Immature natural killer cell (primary cell): ENCODE results near the gene GUCY1B1. TPM values are rescaled to one million over a fixed set of nuclear protein-coding genes. Genes with fewer than 3 reads are reported as not detected.
A peak's percentile ranks its signal among the peaks of the same experiment; 100 is the strongest.

ENCODE experiments used
- DNase-seq, 3 donors: peaks; one replicate each; pipeline ENCODE4 v3.0.0; 2022; ENCODE audit warnings: mixed read lengths in 1 of 3
- H3K27ac Mint-ChIP-seq, 6 donors: one replicate each; pipeline ENCODE4 v1.8.0; 2020; ENCODE audit warnings: mixed read lengths in 6 of 6, mild to moderate bottlenecking in 5 of 6, inconsistent platforms in 4 of 6, moderate library complexity in 3 of 6
- H3K27me3 Mint-ChIP-seq, 3 donors: one replicate each; pipeline ENCODE4 v1.8.0; 2020 to 2021; ENCODE audit warnings: low read depth in 3 of 3, mild to moderate bottlenecking in 3 of 3, mixed read lengths in 3 of 3, moderate library complexity in 3 of 3, inconsistent platforms in 1 of 3
- H3K36me3 Mint-ChIP-seq, 3 donors: one replicate each; pipeline ENCODE4 v1.8.0; 2020; ENCODE audit warnings: mixed read lengths in 3 of 3, inconsistent platforms in 2 of 3, mild to moderate bottlenecking in 2 of 3
- H3K4me1 Mint-ChIP-seq, 2 donors: one replicate each; pipeline ENCODE4 v1.8.0; 2020; ENCODE audit warnings: inconsistent platforms in 2 of 2, mild to moderate bottlenecking in 2 of 2, mixed read lengths in 2 of 2, moderate library complexity in 1 of 2
- H3K4me3 Mint-ChIP-seq, 5 donors: one replicate each; pipeline ENCODE4 v1.8.0; 2020; ENCODE audit warnings: mild to moderate bottlenecking in 5 of 5, mixed read lengths in 5 of 5, inconsistent platforms in 3 of 5, moderate library complexity in 3 of 5
- H3K9me3 Mint-ChIP-seq, 6 donors: one replicate each; pipeline ENCODE4 v1.8.0; 2020; ENCODE audit warnings: mild to moderate bottlenecking in 6 of 6, mixed read lengths in 6 of 6, inconsistent platforms in 4 of 6, moderate library complexity in 3 of 6
- polyA plus RNA-seq, 3 donors: library from polyadenylated mRNA; unstranded; fragments of 300-500 nt; fragmentation: Illumina TruSeq; gene quantifications; one replicate each; pipeline ENCODE4 v1.2.3, GENCODE V29; 2021

The GUCY1B1 gene
- 1 to 10 TPM; 4.0 to 7.8 (median 4.3) TPM for polyA plus RNA-seq

DNA sequence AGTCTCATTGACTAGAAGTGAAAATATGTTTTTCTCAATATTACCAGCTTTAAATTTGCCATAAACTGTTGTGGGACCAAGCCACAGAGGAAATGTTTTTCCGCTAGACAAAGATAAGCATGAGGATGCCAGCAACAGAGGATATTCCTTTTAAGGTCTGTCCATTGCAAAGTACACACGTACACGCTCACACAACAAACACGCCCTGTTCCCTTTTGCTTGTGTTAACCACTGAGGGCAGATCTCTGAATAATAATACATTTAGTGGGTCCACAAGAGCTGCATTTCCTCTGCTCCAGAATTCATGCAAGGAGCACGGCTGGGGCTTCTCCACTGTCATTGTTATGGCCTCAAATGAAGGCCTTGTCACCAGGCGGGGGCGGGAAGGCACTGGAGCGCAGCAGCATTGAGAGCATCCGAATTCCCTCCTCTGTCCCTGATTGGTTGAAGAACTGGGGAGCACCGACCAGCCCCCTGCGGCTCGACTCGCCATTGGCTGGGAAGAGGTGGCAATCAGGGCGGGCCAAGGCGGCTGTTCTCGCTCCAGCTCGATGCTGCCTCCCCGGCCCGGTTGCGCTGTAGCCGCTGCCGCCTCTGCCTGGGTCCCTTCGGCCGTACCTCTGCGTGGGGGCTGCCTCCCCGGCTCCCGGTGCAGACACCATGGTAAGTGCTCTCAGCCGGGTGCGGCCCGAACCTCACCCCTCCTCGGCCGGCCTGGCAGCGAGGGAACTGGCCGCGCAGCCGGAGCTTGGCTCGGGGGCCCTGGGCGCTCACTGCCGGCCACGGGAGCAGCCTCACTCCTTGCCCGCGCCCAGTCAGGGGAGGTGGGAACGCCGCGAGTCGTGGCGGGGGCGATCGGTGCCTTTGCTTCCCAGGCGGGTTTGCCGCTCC lies at the start of gene GUCY1B1:
Gene GUCY1B1, plus strand, starts transcription at position 541 of the 891 bp plus-strand sequence. Its CDS starts 120 bp downstream, at position 661.
- Mint-ChIP-seq H3K4me3 (peak within 1 kb of the TSS; percentile 72 to 84 (median 80)), H3K9me3 (no peaks in the 10 kb centered on the region), H3K4me1 (peaks cover 14 to 18% of the 10 kb centered on the region in 2 donors), H3K36me3 (no peaks in the 10 kb centered on the region), H3K27me3 (peaks cover 0 to 3% (median 2%) of the 10 kb centered on the region in 3 donors), H3K27ac (peak within 1 kb of the TSS; percentile 32 to 93 (median 73))
- peak; percentile 88 to 93 (median 93) for DNase-seq

DNA sequence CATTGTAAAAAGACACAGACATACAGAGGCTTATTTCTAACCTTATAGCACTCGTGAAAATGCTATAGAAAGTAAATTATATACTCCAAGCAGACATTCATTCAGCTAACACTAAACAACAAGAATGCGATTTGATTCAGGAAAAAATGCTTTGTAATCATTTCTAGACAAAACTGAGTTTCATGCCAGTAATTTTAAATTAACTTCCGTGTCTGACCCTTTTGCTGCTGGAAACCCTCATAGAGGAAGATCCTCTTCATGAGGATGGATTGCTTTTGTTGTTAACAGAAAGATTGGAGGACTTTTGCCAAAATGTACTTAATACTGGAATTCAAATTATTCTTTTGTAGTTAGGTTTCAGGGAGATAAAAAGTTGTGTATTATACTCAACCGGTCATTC lies 48.9 kb upstream of the GUCY1B1 start:
- no peaks in the 10 kb centered on the region for H3K4me1 Mint-ChIP-seq
- DNase-seq: no peak
- H3K4me3 Mint-ChIP-seq: no peak overlapping the region
- H3K27ac Mint-ChIP-seq: no peak overlapping the region
- H3K36me3 Mint-ChIP-seq: peaks cover 0 to 3% (median 0%) of the 10 kb centered on the region in 3 donors
- peaks cover 0 to 3% (median 2%) of the 10 kb centered on the region in 3 donors for H3K27me3 Mint-ChIP-seq
- no peaks in the 10 kb centered on the region for H3K9me3 Mint-ChIP-seq

DNA sequence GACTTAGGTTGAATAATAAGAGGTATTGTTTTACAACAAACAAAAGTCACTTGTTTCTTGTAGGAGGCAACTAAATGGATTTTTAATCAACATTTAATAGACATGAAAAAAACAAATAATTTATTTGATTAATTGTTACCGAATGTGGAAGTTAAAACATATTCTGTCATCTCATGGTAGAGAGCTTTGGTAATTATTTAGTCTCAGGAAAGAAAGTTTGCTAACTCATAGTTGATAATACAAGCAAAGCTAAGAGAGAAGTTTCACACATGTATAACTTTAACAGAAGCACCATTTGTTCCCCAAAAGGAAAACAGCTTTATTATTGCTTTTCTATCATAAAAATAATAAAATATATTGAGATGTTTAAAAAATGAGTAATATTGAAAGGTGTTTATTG lies 47.3 kb upstream of the GUCY1B1 start:
- no peak for DNase-seq
- H3K4me3 Mint-ChIP-seq: no peak overlapping the region
- H3K9me3 Mint-ChIP-seq: no peaks in the 10 kb centered on the region
- H3K27ac Mint-ChIP-seq: no peak overlapping the region
- H3K4me1 Mint-ChIP-seq: no peaks in the 10 kb centered on the region
- peaks cover 0 to 3% (median 2%) of the 10 kb centered on the region in 3 donors for H3K27me3 Mint-ChIP-seq
- peaks cover 0 to 3% (median 0%) of the 10 kb centered on the region in 3 donors for H3K36me3 Mint-ChIP-seq

DNA sequence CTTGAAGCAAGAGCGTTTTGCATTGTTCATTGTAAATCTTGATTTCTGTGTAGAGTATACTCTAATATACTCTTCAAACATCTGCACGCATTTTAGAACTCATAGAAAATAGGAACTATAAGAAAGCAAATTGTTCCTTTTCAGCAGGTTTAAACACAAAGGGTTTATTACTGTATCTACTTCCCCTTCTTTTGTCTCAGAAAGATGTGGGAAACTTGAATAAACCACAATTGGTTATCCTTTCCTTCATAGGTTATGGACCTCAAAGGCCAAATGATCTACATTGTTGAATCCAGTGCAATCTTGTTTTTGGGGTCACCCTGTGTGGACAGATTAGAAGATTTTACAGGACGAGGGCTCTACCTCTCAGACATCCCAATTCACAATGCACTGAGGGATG lies 46.0 kb upstream of the GUCY1B1 start:
- Mint-ChIP-seq H3K9me3 (no peaks in the 10 kb centered on the region), H3K27ac (no peak overlapping the region), H3K4me3 (no peak overlapping the region), H3K4me1 (no peaks in the 10 kb centered on the region), H3K27me3 (peaks cover 0 to 3% (median 2%) of the 10 kb centered on the region in 3 donors), H3K36me3 (peaks cover 0 to 3% (median 0%) of the 10 kb centered on the region in 3 donors)
- DNase-seq: no peak

DNA sequence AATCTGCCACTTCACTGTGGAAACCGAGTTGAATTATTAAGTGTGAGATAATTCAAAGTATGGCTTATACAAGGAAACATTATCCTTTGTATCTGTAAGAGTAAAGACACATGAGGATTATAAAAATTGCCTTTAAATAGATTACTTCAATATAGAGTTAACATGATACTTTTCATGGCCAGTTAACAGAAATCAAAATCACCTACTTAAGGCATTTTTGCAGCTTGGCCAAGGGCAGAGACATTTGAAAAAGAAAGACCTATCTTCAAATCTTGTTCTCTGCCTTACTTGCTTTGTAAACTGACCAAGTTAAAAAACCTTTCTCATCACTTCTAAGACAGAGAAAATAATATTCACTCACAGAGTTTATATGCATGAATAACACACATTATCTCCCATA lies 44.9 kb upstream of the GUCY1B1 start:
- Mint-ChIP-seq H3K27me3 (peaks cover 0 to 3% (median 2%) of the 10 kb centered on the region in 3 donors), H3K4me3 (no peak overlapping the region), H3K4me1 (no peaks in the 10 kb centered on the region), H3K36me3 (peaks cover 0 to 3% (median 0%) of the 10 kb centered on the region in 3 donors), H3K27ac (no peak overlapping the region), H3K9me3 (no peaks in the 10 kb centered on the region)
- DNase-seq: no peak

DNA sequence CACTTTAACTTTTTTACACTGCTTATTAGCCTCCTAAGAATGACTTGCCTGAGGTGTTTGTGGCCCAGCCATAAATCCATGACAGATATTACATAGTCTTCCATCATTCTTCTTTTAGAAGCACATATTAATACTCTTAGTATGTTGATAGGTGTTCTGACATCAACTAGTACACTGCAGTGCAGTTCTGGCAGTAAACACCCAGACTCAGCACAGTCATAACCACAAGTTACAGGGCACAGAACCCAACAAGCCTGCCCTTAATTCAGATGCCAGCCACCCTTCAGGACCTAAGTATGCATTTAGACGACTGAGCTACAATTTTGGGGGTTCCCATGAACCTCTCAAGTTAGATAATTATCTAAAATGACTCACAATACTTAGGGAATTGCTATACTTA lies 36.5 kb upstream of the GUCY1B1 start:
- Mint-ChIP-seq H3K27me3 (no peaks in the 10 kb centered on the region), H3K27ac (no peak overlapping the region), H3K4me1 (no peaks in the 10 kb centered on the region), H3K4me3 (no peak overlapping the region), H3K9me3 (no peaks in the 10 kb centered on the region), H3K36me3 (no peaks in the 10 kb centered on the region)
- no peak for DNase-seq

DNA sequence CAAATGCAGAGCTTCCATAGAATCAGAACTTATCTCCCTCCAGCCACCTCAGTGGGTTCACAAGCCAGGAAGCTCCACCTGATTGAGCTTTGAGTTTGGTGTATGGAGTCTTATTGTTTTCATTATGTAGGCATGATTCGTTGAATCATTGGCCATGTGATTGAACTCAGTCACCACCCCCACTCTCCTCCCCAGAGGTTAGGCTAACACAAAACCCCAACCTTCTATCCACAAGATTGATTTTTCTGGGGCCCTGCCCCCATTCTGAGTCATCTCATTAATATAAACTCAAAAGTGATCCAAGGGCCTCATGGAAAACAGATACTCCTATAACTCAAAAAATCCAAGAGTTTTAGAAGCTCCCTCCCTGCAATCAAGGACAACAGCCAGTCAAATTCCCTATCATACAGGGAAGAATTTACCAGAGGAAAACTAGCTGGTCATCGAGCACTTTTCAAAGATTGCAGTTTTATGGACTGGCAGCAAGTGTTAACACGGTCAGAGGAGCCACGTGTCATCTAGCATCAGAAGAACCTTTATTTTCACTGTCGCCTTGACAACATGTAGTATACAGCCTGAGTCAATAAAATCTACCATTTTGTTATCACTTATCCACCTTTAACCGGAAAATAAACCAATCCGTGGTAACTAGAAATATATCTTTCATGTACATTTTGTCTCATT lies 35.9 kb upstream of the GUCY1B1 start:
- H3K9me3 Mint-ChIP-seq: no peaks in the 10 kb centered on the region
- H3K36me3 Mint-ChIP-seq: no peaks in the 10 kb centered on the region
- no peak for DNase-seq
- no peak overlapping the region for H3K4me3 Mint-ChIP-seq
- no peaks in the 10 kb centered on the region for H3K27me3 Mint-ChIP-seq
- no peak overlapping the region for H3K27ac Mint-ChIP-seq
- H3K4me1 Mint-ChIP-seq: no peaks in the 10 kb centered on the region

DNA sequence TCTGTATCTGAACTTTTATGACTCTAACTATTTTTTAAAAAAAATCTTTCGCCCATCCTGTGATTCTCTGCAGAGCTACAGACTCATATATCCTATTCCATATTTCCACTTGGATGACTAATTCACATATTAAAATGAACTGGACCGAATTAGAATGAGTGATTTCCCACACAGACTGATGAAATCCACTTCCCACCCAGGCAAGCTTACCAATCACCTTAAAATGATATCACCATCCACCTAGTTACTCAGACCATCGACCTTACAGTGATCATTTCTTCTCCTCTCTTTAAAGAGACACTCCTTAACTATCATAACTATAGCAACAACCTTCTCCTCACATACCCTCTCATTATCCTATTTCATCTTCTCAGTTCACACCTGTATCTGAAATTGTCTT lies 34.1 kb upstream of the GUCY1B1 start:
- Mint-ChIP-seq H3K4me1 (no peaks in the 10 kb centered on the region), H3K36me3 (no peaks in the 10 kb centered on the region), H3K9me3 (no peaks in the 10 kb centered on the region), H3K27me3 (no peaks in the 10 kb centered on the region), H3K4me3 (no peak overlapping the region), H3K27ac (no peak overlapping the region)
- DNase-seq: no peak

DNA sequence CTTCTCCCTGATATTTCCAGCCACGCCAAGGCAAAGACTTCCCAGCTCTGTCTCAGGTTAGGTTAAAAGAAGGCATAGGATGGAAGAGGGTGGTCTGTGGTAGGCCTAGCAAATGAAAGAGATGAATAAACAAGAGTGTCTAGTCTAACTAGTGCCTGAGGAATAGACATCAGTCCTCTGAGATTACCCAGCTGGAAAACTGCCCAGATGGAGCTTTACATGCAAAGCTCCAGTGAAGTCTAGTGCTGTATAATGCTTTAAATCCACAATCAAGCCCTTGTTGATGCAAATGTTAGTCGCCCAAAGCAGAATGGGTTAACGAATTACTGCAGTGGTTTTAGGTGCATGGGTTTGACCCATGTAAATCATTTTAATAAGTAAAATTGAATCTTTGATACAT lies 24.8 kb upstream of the GUCY1B1 start:
- peaks cover 0 to 4% (median 0%) of the 10 kb centered on the region in 3 donors for H3K36me3 Mint-ChIP-seq
- no peaks in the 10 kb centered on the region for H3K4me1 Mint-ChIP-seq
- DNase-seq: no peak
- H3K4me3 Mint-ChIP-seq: no peak overlapping the region
- peaks cover 0 to 4% (median 0%) of the 10 kb centered on the region in 3 donors for H3K27me3 Mint-ChIP-seq
- H3K9me3 Mint-ChIP-seq: no peaks in the 10 kb centered on the region
- no peak overlapping the region for H3K27ac Mint-ChIP-seq

DNA sequence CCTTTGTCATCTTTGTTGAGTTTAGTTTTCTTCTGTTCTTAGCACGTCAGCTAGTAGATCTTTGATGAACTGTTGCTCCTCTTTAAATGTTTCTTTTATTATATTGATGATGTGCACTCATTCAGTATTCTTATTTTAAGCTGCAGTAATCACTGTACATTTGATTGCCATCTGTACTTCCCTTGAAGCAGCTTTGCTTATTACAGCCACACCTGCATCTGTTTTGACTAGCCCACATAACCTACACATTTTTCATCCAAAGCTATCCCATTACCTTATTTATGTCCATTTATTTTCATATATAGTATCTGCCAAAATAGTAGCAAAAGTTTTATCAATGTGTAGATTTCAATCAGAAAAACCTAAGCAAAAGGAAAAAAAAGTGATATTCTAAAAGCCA lies 23.9 kb upstream of the GUCY1B1 start:
- Mint-ChIP-seq H3K4me1 (no peaks in the 10 kb centered on the region), H3K9me3 (no peaks in the 10 kb centered on the region), H3K36me3 (peaks cover 0 to 4% (median 0%) of the 10 kb centered on the region in 3 donors), H3K27me3 (peaks cover 0 to 4% (median 0%) of the 10 kb centered on the region in 3 donors), H3K27ac (no peak overlapping the region), H3K4me3 (no peak overlapping the region)
- DNase-seq: no peak

DNA sequence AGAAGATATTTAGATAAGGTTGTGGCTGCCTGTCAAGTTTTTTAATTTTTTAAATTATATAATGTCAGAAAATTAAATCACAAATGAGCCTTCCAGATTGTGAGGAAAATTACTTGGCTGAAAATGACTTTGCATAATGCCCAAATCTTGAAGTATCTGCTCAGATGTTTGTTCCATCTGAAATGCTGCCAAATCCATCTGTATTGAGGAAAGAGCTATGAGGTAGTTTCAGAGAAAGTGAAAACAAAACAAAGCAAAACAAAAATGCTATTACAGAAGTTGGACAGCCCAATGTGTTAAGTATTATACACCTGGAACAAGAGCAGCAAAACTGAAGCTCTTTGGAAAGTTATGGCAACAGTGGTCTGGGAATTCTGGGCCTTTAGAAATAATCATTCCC lies 23.3 kb upstream of the GUCY1B1 start:
- peaks cover 0 to 4% (median 0%) of the 10 kb centered on the region in 3 donors for H3K27me3 Mint-ChIP-seq
- no peak overlapping the region for H3K27ac Mint-ChIP-seq
- no peak overlapping the region for H3K4me3 Mint-ChIP-seq
- no peaks in the 10 kb centered on the region for H3K4me1 Mint-ChIP-seq
- DNase-seq: no peak
- H3K9me3 Mint-ChIP-seq: no peaks in the 10 kb centered on the region
- peaks cover 0 to 4% (median 0%) of the 10 kb centered on the region in 3 donors for H3K36me3 Mint-ChIP-seq

DNA sequence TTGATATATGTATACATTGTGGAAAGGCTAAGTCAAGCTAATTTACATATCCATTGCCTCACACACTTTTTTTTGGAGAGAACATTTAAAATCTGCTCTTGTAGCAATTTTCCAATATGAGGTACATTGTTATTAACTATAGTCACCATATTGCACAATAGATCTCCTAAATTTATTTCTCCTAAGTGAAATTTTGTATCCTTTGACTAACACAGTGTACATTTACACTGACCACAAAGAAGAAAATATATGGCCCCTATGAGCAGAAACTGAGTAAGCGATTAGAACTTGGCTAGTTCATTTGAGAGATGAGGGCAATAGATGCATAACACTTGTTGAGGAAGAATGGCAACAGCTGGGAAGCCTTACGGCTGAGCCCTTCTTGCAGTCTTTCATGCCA lies 20.3 kb upstream of the GUCY1B1 start:
- no peak overlapping the region for H3K27ac Mint-ChIP-seq

DNA sequence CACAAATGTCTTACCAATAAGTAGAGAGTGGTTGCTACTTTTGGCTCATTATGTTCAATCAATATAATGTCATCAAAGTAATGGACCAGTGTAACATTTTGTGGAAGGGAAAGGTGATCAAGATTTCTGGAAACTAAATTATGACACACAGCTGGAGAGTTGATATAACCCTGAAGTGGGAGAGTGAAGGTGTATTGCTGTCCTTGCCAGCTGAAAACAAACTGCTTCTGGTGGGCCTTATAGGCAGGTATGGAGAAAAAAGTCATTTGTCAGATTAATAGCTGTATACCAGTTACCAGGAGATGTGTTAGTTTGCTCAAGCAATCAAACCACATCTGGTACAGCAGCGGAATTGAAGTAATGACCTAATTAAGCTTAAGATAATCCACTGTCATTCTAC lies 17.3 kb upstream of the GUCY1B1 start:
- Mint-ChIP-seq H3K4me1 (no peaks in the 10 kb centered on the region), H3K4me3 (no peak overlapping the region), H3K36me3 (no peaks in the 10 kb centered on the region), H3K9me3 (no peaks in the 10 kb centered on the region), H3K27me3 (peaks cover 0 to 4% (median 0%) of the 10 kb centered on the region in 3 donors), H3K27ac (no peak overlapping the region)
- no peak for DNase-seq

More for the DNA sequence above, 20.3 kb upstream of the GUCY1B1 start:
- DNase-seq: no peak
- no peaks in the 10 kb centered on the region for H3K9me3 Mint-ChIP-seq
- no peaks in the 10 kb centered on the region for H3K36me3 Mint-ChIP-seq
- H3K27me3 Mint-ChIP-seq: peaks cover 0 to 4% (median 0%) of the 10 kb centered on the region in 3 donors
- H3K4me1 Mint-ChIP-seq: no peaks in the 10 kb centered on the region
- H3K4me3 Mint-ChIP-seq: no peak overlapping the region

DNA sequence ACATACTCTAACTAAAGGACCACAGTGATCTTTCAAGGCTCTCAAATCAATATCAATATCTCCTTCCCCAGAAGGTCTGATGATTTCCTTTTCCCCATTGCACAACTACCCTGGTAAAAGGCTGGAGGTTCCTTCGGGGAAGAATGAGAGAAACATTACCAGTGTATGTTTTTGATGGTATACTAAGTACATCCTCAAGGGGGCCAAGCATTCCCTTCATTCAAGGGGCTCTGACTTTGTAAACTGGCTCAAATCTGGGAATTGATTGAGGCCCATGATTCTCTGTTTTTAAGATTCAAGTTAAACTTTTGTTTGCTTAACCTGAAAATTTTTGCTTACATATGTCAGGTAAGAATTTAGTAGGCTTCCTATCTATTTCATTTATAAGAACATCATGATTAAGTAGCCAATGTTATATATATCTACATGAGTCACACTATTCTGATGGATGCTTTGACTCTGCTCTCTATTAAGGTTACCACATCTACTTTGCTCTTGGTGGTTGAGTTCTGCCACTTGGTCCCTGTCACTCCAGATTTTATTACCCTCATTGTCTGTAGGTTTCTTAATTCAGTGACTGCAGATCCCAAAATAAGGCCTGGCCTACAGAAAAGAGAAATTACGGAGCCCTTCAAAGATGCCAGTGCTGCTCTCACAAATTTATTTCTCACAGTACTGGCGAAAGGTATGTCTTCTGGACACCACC lies 16.4 kb upstream of the GUCY1B1 start:
- Mint-ChIP-seq H3K4me3 (no peak overlapping the region), H3K36me3 (no peaks in the 10 kb centered on the region), H3K27ac (no peak overlapping the region), H3K9me3 (no peaks in the 10 kb centered on the region), H3K27me3 (peaks cover 0 to 4% (median 0%) of the 10 kb centered on the region in 3 donors), H3K4me1 (no peaks in the 10 kb centered on the region)
- no peak for DNase-seq
